ENCODE data around the gene GNB1L. TPM values are rescaled to one million over a fixed set of nuclear protein-coding genes. Genes with fewer than 3 reads are reported as not detected.
A peak's percentile ranks its signal among the peaks of the same experiment; 100 is the strongest.

Gene GNB1L
- total RNA-seq, 1 donor from 2014 or later = 3.7 TPM

- Mint-ChIP-seq H3K4me3 (ENCODE audit: unreplicated experiment) (no peak overlapping the region), H3K4me1 (ENCODE audit: unreplicated experiment) (peaks cover 28% of the 10 kb centered on the region), H3K27ac (ENCODE audit: unreplicated experiment) (no peak overlapping the region), H3K27me3 (ENCODE audit: unreplicated experiment) (peaks cover 29% of the 10 kb centered on the region), H3K36me3 (ENCODE audit: low read depth, unreplicated experiment) (peaks cover 6% of the 10 kb centered on the region), H3K9me3 (ENCODE audit: unreplicated experiment) (no peaks in the 10 kb centered on the region)
- TF ChIP-seq CTCF (IDR thresholded peaks at IDR 0.05; ENCODE audit: unreplicated experiment) = no peak
- no peak for DNase-seq (ENCODE audit: low spot score)
Measured at GRCh38 chr22:19757985-19758895, 96.4 kb downstream of the GNB1L start.

GRCh38 chr22:19757140-19757984 lies 97.3 kb downstream of the GNB1L start:
- Mint-ChIP-seq H3K27ac (ENCODE audit: unreplicated experiment) (no peak overlapping the region), H3K9me3 (ENCODE audit: unreplicated experiment) (no peaks in the 10 kb centered on the region), H3K27me3 (ENCODE audit: unreplicated experiment) (peaks cover 31% of the 10 kb centered on the region), H3K4me1 (ENCODE audit: unreplicated experiment) (peaks cover 25% of the 10 kb centered on the region), H3K36me3 (ENCODE audit: low read depth, unreplicated experiment) (peaks cover 6% of the 10 kb centered on the region), H3K4me3 (ENCODE audit: unreplicated experiment) (no peak overlapping the region)
- TF ChIP-seq CTCF (IDR thresholded peaks at IDR 0.05; ENCODE audit: unreplicated experiment) = no peak
- no peak for DNase-seq (ENCODE audit: low spot score)

- peak; percentile 37 for TF ChIP-seq CTCF (IDR thresholded peaks at IDR 0.05; ENCODE audit: unreplicated experiment)
- no peak overlapping the region for H3K27ac Mint-ChIP-seq (ENCODE audit: unreplicated experiment)
- H3K36me3 Mint-ChIP-seq (ENCODE audit: low read depth, unreplicated experiment) = peaks cover 6% of the 10 kb centered on the region
- DNase-seq (ENCODE audit: low spot score) = no peak
- H3K9me3 Mint-ChIP-seq (ENCODE audit: unreplicated experiment) = no peaks in the 10 kb centered on the region
- H3K27me3 Mint-ChIP-seq (ENCODE audit: unreplicated experiment) = peaks cover 26% of the 10 kb centered on the region
- no peak overlapping the region for H3K4me3 Mint-ChIP-seq (ENCODE audit: unreplicated experiment)
- H3K4me1 Mint-ChIP-seq (ENCODE audit: unreplicated experiment) = peaks cover 21% of the 10 kb centered on the region
Measured at GRCh38 chr22:19756288-19757128, 98.2 kb downstream of the GNB1L start.

GRCh38 chr22:19755722-19756287 lies 98.9 kb downstream of the GNB1L start:
- Mint-ChIP-seq H3K27me3 (ENCODE audit: unreplicated experiment) (peaks cover 26% of the 10 kb centered on the region), H3K36me3 (ENCODE audit: low read depth, unreplicated experiment) (peaks cover 6% of the 10 kb centered on the region), H3K9me3 (ENCODE audit: unreplicated experiment) (no peaks in the 10 kb centered on the region), H3K4me3 (ENCODE audit: unreplicated experiment) (no peak overlapping the region), H3K4me1 (ENCODE audit: unreplicated experiment) (peaks cover 20% of the 10 kb centered on the region), H3K27ac (ENCODE audit: unreplicated experiment) (no peak overlapping the region)
- no peak for TF ChIP-seq CTCF (IDR thresholded peaks at IDR 0.05; ENCODE audit: unreplicated experiment)
- no peak for DNase-seq (ENCODE audit: low spot score)
